Measurements from ENCODE around the gene TAF4.

Gene TAF4

GRCh38 chr20:62040933-62041332, 24.7 kb downstream of the TAF4 start:
- no peak for DNase-seq

- DNase-seq = no peak
Observed at GRCh38 chr20:62040381-62040922, 25.2 kb downstream of the TAF4 start.

- no peak for DNase-seq
Observed at GRCh38 chr20:62039738-62040137, 25.9 kb downstream of the TAF4 start.

- DNase-seq = no peak
Observed at GRCh38 chr20:62032609-62033368, 32.9 kb downstream of the TAF4 start.

- no peak for DNase-seq
Observed at GRCh38 chr20:62031462-62032092, 34.1 kb downstream of the TAF4 start.

- DNase-seq = peak; percentile 37
Observed at GRCh38 chr20:62030834-62031434, 34.7 kb downstream of the TAF4 start.

GRCh38 chr20:62030357-62030756, 35.3 kb downstream of the TAF4 start:
- DNase-seq = no peak

- DNase-seq = no peak
Observed at GRCh38 chr20:62029949-62030348, 35.7 kb downstream of the TAF4 start.

- no peak for DNase-seq
Observed at GRCh38 chr20:62029296-62029695, 36.4 kb downstream of the TAF4 start.

GRCh38 chr20:62028384-62028783, 37.3 kb downstream of the TAF4 start:
- DNase-seq = no peak

- DNase-seq = no peak
Observed at GRCh38 chr20:62027698-62028321, 37.9 kb downstream of the TAF4 start.

GRCh38 chr20:62027116-62027515, 38.6 kb downstream of the TAF4 start:
- DNase-seq = no peak

GRCh38 chr20:62026564-62026856, 39.2 kb downstream of the TAF4 start:
- no peak for DNase-seq

GRCh38 chr20:62025832-62026563, 39.7 kb downstream of the TAF4 start:
- peak; percentile 16 for DNase-seq

- no peak for DNase-seq
Observed at GRCh38 chr20:62025394-62025793, 40.3 kb downstream of the TAF4 start.

- DNase-seq = no peak
Observed at GRCh38 chr20:62023935-62024334, 41.7 kb downstream of the TAF4 start.

- DNase-seq = no peak
Observed at GRCh38 chr20:62022575-62023139, 43.0 kb downstream of the TAF4 start.

- DNase-seq = no peak
Observed at GRCh38 chr20:62021793-62022385, 43.8 kb downstream of the TAF4 start.

GRCh38 chr20:62020935-62021701, 44.6 kb downstream of the TAF4 start:
- no peak for DNase-seq

GRCh38 chr20:62019881-62020492, 45.7 kb downstream of the TAF4 start:
- no peak for DNase-seq
